Hippocampal formation (tissue), 2 donors: ENCODE measurements around the gene MAP3K5.
"Not testable (repeated sequence)": the region's sequence is repeated elsewhere in the genome, so short reads cannot be mapped to it uniquely, and the experiment has no call there.

Experiments used
- DNase-seq, 2 donors: peaks; one replicate each; lab custom pipeline; 2025; lab: John Stamatoyannopoulos, UW

Gene MAP3K5

GRCh38 chr6:136772685-136773472 is 19.4 kb downstream of the MAP3K5 start:
- DNase-seq, result no peak

GRCh38 chr6:136771306-136771705 is 21.0 kb downstream of the MAP3K5 start:
- DNase-seq, result no peak

GRCh38 chr6:136769759-136770158 is 22.5 kb downstream of the MAP3K5 start:
- no peak for DNase-seq

GRCh38 chr6:136769124-136769523 is 23.2 kb downstream of the MAP3K5 start:
- DNase-seq, result no peak

- DNase-seq, result no peak
Observed at GRCh38 chr6:136767570-136768309, 24.5 kb downstream of the MAP3K5 start.

- DNase-seq, result no peak
Observed at GRCh38 chr6:136767103-136767502, 25.2 kb downstream of the MAP3K5 start.

GRCh38 chr6:136766274-136766673 is 26.0 kb downstream of the MAP3K5 start:
- no peak for DNase-seq

- DNase-seq, result no peak
Observed at GRCh38 chr6:136764517-136764993, 27.7 kb downstream of the MAP3K5 start.

GRCh38 chr6:136763716-136764516 is 28.4 kb downstream of the MAP3K5 start:
- no peak for DNase-seq

GRCh38 chr6:136763255-136763654 is 29.0 kb downstream of the MAP3K5 start:
- no peak for DNase-seq

GRCh38 chr6:136762022-136762975 is 30.0 kb downstream of the MAP3K5 start:
- no peak for DNase-seq

- DNase-seq, result no peak
Observed at GRCh38 chr6:136761227-136761922, 30.9 kb downstream of the MAP3K5 start.

- not testable (repeated sequence) for DNase-seq
Observed at GRCh38 chr6:136760781-136761180, 31.5 kb downstream of the MAP3K5 start.

- DNase-seq, result no peak
Observed at GRCh38 chr6:136757150-136757549, 35.1 kb downstream of the MAP3K5 start.

GRCh38 chr6:136754820-136755219 is 37.5 kb downstream of the MAP3K5 start:
- DNase-seq, result no peak

- DNase-seq, result no peak
Observed at GRCh38 chr6:136753624-136754023, 38.7 kb downstream of the MAP3K5 start.

GRCh38 chr6:136752554-136752953 is 39.7 kb downstream of the MAP3K5 start:
- DNase-seq, result no peak

- no peak for DNase-seq
Observed at GRCh38 chr6:136751991-136752390, 40.3 kb downstream of the MAP3K5 start.

GRCh38 chr6:136751522-136751956 is 40.7 kb downstream of the MAP3K5 start:
- DNase-seq, result peak in 1 of 2 donors; percentile 43
